ENCODE measurements around the gene PHACTR1.

The PHACTR1 gene

GRCh38 chr6:12776291-12776690 lies 59.7 kb downstream of the PHACTR1 start:
- no peak for TF ChIP-seq POLR2AphosphoS5 (IDR thresholded peaks at IDR 0.05; ENCODE audit: low read depth, low read length)
- TF ChIP-seq POLR2A (IDR thresholded peaks at IDR 0.05; ENCODE audit: low read depth, low read length): no peak
- no peak for TF ChIP-seq TAF1 (IDR thresholded peaks at IDR 0.05; ENCODE audit: borderline replicate concordance, low read depth, low read length)
- no peak for DNase-seq (ENCODE audit: insufficient read length)
- no peak for FAIRE-seq

- FAIRE-seq (no peak), DNase-seq (ENCODE audit: insufficient read length) (no peak)
These were observed 63.2 kb downstream of the PHACTR1 start for GRCh38 chr6:12779772-12780171.

GRCh38 chr6:12782136-12782535 lies 65.6 kb downstream of the PHACTR1 start:
- TF ChIP-seq POLR2AphosphoS5 (IDR thresholded peaks at IDR 0.05; ENCODE audit: low read depth, low read length) (no peak), POLR2A (IDR thresholded peaks at IDR 0.05; ENCODE audit: low read depth, low read length) (no peak), TAF1 (IDR thresholded peaks at IDR 0.05; ENCODE audit: borderline replicate concordance, low read depth, low read length) (no peak)
- FAIRE-seq: no peak
- no peak for DNase-seq (ENCODE audit: insufficient read length)

More at GRCh38 chr6:12779772-12780171, 63.2 kb downstream of the PHACTR1 start:
- TF ChIP-seq POLR2A (IDR thresholded peaks at IDR 0.05; ENCODE audit: low read depth, low read length) (no peak), TAF1 (IDR thresholded peaks at IDR 0.05; ENCODE audit: borderline replicate concordance, low read depth, low read length) (no peak), POLR2AphosphoS5 (IDR thresholded peaks at IDR 0.05; ENCODE audit: low read depth, low read length) (no peak)

- DNase-seq (ENCODE audit: insufficient read length): no peak
- no peak for FAIRE-seq
- TF ChIP-seq TAF1 (IDR thresholded peaks at IDR 0.05; ENCODE audit: borderline replicate concordance, low read depth, low read length): no peak
- no peak for TF ChIP-seq POLR2AphosphoS5 (IDR thresholded peaks at IDR 0.05; ENCODE audit: low read depth, low read length)
- TF ChIP-seq POLR2A (IDR thresholded peaks at IDR 0.05; ENCODE audit: low read depth, low read length): no peak
These were observed 68.7 kb downstream of the PHACTR1 start for GRCh38 chr6:12785301-12785700.

GRCh38 chr6:12785921-12786320 lies 69.4 kb downstream of the PHACTR1 start:
- FAIRE-seq (no peak), DNase-seq (ENCODE audit: insufficient read length) (no peak)
- no peak for TF ChIP-seq POLR2AphosphoS5 (IDR thresholded peaks at IDR 0.05; ENCODE audit: low read depth, low read length)
- TF ChIP-seq POLR2A (IDR thresholded peaks at IDR 0.05; ENCODE audit: low read depth, low read length): no peak
- TF ChIP-seq TAF1 (IDR thresholded peaks at IDR 0.05; ENCODE audit: borderline replicate concordance, low read depth, low read length): no peak

- DNase-seq (ENCODE audit: insufficient read length) (no peak), FAIRE-seq (no peak)
- TF ChIP-seq TAF1 (IDR thresholded peaks at IDR 0.05; ENCODE audit: borderline replicate concordance, low read depth, low read length) (no peak), POLR2AphosphoS5 (IDR thresholded peaks at IDR 0.05; ENCODE audit: low read depth, low read length) (no peak), POLR2A (IDR thresholded peaks at IDR 0.05; ENCODE audit: low read depth, low read length) (no peak)
These were observed 74.8 kb downstream of the PHACTR1 start for GRCh38 chr6:12791371-12791770.

GRCh38 chr6:12798326-12798725 lies 81.8 kb downstream of the PHACTR1 start:
- no peak for DNase-seq (ENCODE audit: insufficient read length)
- TF ChIP-seq POLR2A (IDR thresholded peaks at IDR 0.05; ENCODE audit: low read depth, low read length) (no peak), TAF1 (IDR thresholded peaks at IDR 0.05; ENCODE audit: borderline replicate concordance, low read depth, low read length) (no peak), POLR2AphosphoS5 (IDR thresholded peaks at IDR 0.05; ENCODE audit: low read depth, low read length) (no peak)
- FAIRE-seq: no peak

- no peak for FAIRE-seq
- TF ChIP-seq POLR2AphosphoS5 (IDR thresholded peaks at IDR 0.05; ENCODE audit: low read depth, low read length) (no peak), POLR2A (IDR thresholded peaks at IDR 0.05; ENCODE audit: low read depth, low read length) (no peak), TAF1 (IDR thresholded peaks at IDR 0.05; ENCODE audit: borderline replicate concordance, low read depth, low read length) (no peak)
These were observed 83.6 kb downstream of the PHACTR1 start for GRCh38 chr6:12800120-12800519.

GRCh38 chr6:12801141-12801540 lies 84.6 kb downstream of the PHACTR1 start:
- TF ChIP-seq POLR2A (IDR thresholded peaks at IDR 0.05; ENCODE audit: low read depth, low read length) (no peak), POLR2AphosphoS5 (IDR thresholded peaks at IDR 0.05; ENCODE audit: low read depth, low read length) (no peak)
- no peak for DNase-seq (ENCODE audit: insufficient read length)
- no peak for FAIRE-seq

More at GRCh38 chr6:12800120-12800519, 83.6 kb downstream of the PHACTR1 start:
- no peak for DNase-seq (ENCODE audit: insufficient read length)

GRCh38 chr6:12802440-12802839 lies 85.9 kb downstream of the PHACTR1 start:
- TF ChIP-seq TAF1 (IDR thresholded peaks at IDR 0.05; ENCODE audit: borderline replicate concordance, low read depth, low read length): no peak
- TF ChIP-seq POLR2A (IDR thresholded peaks at IDR 0.05; ENCODE audit: low read depth, low read length): no peak
- DNase-seq (ENCODE audit: insufficient read length): no peak
- no peak for FAIRE-seq

GRCh38 chr6:12803486-12803885 lies 86.9 kb downstream of the PHACTR1 start:
- DNase-seq (ENCODE audit: insufficient read length) (no peak), FAIRE-seq (no peak)
- TF ChIP-seq POLR2AphosphoS5 (IDR thresholded peaks at IDR 0.05; ENCODE audit: low read depth, low read length) (no peak), TAF1 (IDR thresholded peaks at IDR 0.05; ENCODE audit: borderline replicate concordance, low read depth, low read length) (no peak), POLR2A (IDR thresholded peaks at IDR 0.05; ENCODE audit: low read depth, low read length) (no peak)

GRCh38 chr6:12804952-12805645 lies 88.5 kb downstream of the PHACTR1 start:
- DNase-seq (ENCODE audit: insufficient read length) (no peak), FAIRE-seq (no peak)
- TF ChIP-seq POLR2A (IDR thresholded peaks at IDR 0.05; ENCODE audit: low read depth, low read length): no peak

Measured in GM12892 (cell line).